Right cardiac atrium (tissue), 5 donors: ENCODE results near the gene INPP5B. TPM values are rescaled to one million over a fixed set of nuclear protein-coding genes. Genes with fewer than 3 reads are reported as not detected.
"Not testable (repeated sequence)": the region's sequence is repeated elsewhere in the genome, so short reads cannot be mapped to it uniquely, and the experiment has no call there.

Source experiments
- ATAC-seq, 2 donors: fragments of 200-7000 bp; cut with Tn5 transposase; one replicate each; pipeline versions ENCODE4 v1.8.0 to v1.9.1; 2020; ENCODE audit warnings: moderate library complexity in 2 of 2, mild to moderate bottlenecking in 1 of 2
- DNase-seq, 3 donors: peaks; one replicate each; pipeline ENCODE4 v3.0.0-alpha.2; 2020
- H3K27ac ChIP-seq: one replicate; pipeline ENCODE4 v1.5.1; 2013; ENCODE audit warnings: mild to moderate bottlenecking, low read length, control low read depth, moderate library complexity
- H3K27me3 ChIP-seq: one replicate; pipeline ENCODE4 v1.6.1; 2013; ENCODE audit not compliant: control insufficient read depth, insufficient read depth
- H3K4me1 ChIP-seq: one replicate; pipeline ENCODE4 v1.6.1; 2013; ENCODE audit warnings: low read length; ENCODE audit not compliant: control insufficient read depth, insufficient read depth
- H3K4me3 ChIP-seq: one replicate; pipeline ENCODE4 v1.5.1; 2013; ENCODE audit warnings: low read length, control low read depth
- H3K9me3 ChIP-seq: one replicate; pipeline ENCODE4 v1.6.1; 2013; ENCODE audit warnings: low read length; ENCODE audit not compliant: control insufficient read depth
- WGBS: extraction: QIAGEN DNeasy Blood & Tissue Kit; methylation state at CpG from one replicate; pipeline ENCODE4 v1.1.7; 2013; 5-methylcytosine and 5-hydroxymethylcytosine counted together
- intact Hi-C, 4 donors: fragments of 100-400 bp; cut with DNase I; formaldehyde crosslinking; loops; one replicate each; pipeline versions ENCODE4 v1.11.0 to v1.14.0; 2022 to 2023
- polyA plus RNA-seq: library from polyadenylated mRNA; stranded (reverse); fragments of 200-250 nt; gene quantifications from one replicate; pipeline ENCODE4 v1.2.3, GENCODE V29; 2013
- total RNA-seq, 4 donors: library from RNA; stranded (reverse); fragmentation: NEBNext Ultra II Directional; extraction: Animal tissue kit (Norgen Biotek cat#: 25700); gene quantifications; one replicate each; pipeline ENCODE4 v1.2.1, GENCODE V29; 2021
- donor health status: healthy with polysubstance abuse.
- donor health status: DM: no; HTN: yes; CAD: no.
- donor health status: DM: no; HTN: no; CAD: no.
- donor health status: DM: no; HTN: yes; CAD: no; lungs with severe emphysema.
- donor health status: DM: yes; HTN: yes; CAD: no.

The INPP5B gene
- total and polyA plus RNA-seq, 5 donors: 11.7 to 22.4 (median 16.8) TPM

DNA sequence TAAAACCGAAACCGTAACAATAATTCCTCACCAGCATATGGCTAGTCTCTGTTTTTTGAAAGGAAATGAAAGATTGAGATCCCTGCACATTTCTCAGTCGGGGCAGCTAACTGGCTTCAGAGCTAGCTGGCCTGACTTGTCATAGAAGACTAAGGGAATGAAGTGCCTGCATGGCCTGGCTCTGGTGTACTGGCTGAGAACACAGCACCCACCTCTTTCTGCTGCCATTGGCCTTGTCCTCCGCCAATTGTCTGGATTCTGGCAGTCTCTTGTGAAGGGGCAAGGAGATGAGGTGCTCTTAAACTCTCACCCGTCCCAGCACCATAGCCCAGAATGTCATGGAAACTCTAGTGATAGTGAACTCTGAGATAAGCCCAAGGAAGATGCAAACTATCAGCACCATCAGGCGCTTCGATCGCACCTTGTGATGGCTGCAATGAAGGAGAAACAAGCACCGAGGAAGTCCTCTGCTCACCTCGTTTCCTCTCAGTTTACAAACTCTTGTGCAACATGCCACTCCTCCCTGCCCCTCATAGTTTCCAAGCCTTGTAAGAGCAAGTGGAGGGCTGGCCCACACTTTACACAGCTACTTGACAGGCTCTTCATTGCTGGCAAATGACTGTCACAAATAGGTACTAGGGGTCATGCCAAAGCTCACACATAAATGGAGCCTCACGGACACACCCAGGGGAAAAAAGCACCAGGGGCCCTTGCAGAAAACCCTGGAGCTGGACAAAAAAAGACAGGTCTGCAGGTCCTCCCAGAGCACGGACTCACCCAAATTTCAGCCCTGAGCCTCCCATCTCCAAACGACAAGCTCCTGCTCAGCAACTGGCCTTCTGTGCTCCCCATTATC lies 16.4 kb downstream of the INPP5B start:
- peaks cover 3% of the 10 kb centered on the region for H3K4me1 ChIP-seq
- H3K27ac ChIP-seq: peak overlapping the region; percentile 89
- no peaks in the 10 kb centered on the region for H3K9me3 ChIP-seq
- ATAC-seq: peak; percentile 68 to 76
- 63% methylated on average over 13 of the region's 13 CpGs for WGBS
- intact Hi-C loops: no loop called here
- peak overlapping the region; percentile 91 for H3K4me3 ChIP-seq
- peak in 1 of 3 donors; percentile 32 for DNase-seq
- H3K27me3 ChIP-seq: no peaks in the 10 kb centered on the region

DNA sequence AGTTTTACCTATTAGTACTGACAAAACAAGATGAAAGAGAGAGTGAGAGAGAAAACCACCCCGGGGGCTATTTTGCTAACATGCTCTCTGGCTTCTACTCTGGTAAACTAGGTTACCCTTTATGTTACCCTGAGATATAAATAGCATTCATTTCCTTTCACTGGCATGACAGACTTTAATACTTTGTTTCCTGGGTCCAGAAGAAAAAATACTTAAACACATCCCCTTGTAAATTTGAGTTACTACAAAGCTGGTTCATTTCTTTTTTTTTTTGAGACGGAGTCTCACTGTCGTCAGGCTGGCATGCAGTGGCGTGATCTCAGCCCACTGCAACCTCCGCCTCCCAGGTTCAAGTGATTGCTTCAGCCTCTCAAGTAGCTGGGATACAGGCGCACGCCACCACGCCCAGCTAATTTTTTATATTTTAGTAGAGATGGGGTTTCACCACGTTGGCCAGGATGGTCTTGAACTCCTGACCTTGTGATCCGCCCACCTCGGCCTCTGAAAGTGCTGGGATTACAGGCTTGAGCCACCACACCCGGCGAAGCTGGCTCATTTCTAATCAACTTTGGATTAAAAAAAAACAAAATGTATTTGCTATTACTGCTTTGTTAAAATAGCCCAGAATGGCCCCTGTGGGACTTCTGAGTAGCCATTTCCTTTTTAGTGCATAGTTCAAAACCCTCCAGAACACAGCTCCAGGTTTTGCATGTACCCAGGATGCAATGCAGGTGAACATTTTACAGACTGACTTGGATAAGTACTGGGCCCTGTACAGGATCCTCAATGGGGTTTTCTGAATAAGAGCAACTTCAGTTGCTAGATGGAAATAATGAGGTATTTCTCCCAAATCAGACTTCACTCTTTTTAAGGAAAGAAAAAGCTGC lies 20.6 kb downstream of the INPP5B start:
- ATAC-seq (no peak), DNase-seq (peak in 1 of 3 donors; percentile 50)
- no peaks in the 10 kb centered on the region for H3K27me3 ChIP-seq
- WGBS: 63% methylated on average over 13 of the region's 13 CpGs
- intact Hi-C loops: no loop called here
- peaks cover 3% of the 10 kb centered on the region for H3K4me1 ChIP-seq
- no peak overlapping the region for H3K4me3 ChIP-seq
- peak overlapping the region; percentile 57 for H3K27ac ChIP-seq
- H3K9me3 ChIP-seq: no peaks in the 10 kb centered on the region

DNA sequence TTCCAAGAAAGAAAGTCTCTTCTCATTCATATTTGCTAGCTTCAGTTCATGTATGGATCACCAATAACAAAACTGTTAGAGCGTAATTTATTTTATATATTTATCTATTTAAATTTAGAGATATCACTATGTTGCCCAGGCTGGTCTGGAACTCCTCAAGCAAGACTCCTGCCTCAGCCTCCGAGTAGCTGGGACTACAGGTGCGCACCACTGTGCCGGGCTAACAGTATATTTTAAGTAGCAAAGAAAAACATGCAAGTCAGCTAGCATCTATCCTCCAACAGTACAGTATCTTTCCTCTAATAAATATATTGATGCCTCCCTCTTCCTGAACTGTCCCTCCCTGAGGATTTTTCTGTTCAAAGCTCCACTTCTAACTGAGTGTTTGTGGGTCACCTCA lies 21.5 kb downstream of the INPP5B start:
- H3K27me3 ChIP-seq: no peaks in the 10 kb centered on the region
- peaks cover 2% of the 10 kb centered on the region for H3K4me1 ChIP-seq
- ATAC-seq (no peak), DNase-seq (no peak)
- H3K27ac ChIP-seq: no peak overlapping the region
- WGBS: 80% methylated on average over 4 of the region's 4 CpGs
- intact Hi-C loops: no loop called here
- H3K4me3 ChIP-seq: no peak overlapping the region
- no peaks in the 10 kb centered on the region for H3K9me3 ChIP-seq

DNA sequence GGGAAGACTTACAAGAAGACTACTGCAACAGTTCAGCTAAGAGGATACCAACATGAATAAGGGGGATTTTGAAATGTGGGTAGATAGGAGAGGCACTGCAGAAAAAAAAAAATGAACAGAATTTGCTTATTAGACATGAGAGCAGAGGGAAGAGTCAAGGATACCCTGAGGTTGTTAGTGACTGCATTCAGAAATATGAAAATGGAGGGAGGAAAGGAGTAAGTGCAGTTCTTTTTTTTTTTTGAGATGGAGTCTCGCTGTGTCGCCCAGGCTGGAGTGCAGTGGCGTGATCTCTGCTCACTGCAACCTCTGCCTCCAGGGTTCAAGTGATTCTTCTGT lies 23.3 kb downstream of the INPP5B start:
- Histone ChIP-seq H3K27me3 (no peaks in the 10 kb centered on the region), H3K9me3 (no peaks in the 10 kb centered on the region), H3K27ac (no peak overlapping the region), H3K4me1 (peaks cover 4% of the 10 kb centered on the region), H3K4me3 (no peak overlapping the region)
- WGBS: 99% methylated on average over 3 of the region's 3 CpGs
- no peak for DNase-seq
- ATAC-seq: no peak
- intact Hi-C loops: no loop called here

DNA sequence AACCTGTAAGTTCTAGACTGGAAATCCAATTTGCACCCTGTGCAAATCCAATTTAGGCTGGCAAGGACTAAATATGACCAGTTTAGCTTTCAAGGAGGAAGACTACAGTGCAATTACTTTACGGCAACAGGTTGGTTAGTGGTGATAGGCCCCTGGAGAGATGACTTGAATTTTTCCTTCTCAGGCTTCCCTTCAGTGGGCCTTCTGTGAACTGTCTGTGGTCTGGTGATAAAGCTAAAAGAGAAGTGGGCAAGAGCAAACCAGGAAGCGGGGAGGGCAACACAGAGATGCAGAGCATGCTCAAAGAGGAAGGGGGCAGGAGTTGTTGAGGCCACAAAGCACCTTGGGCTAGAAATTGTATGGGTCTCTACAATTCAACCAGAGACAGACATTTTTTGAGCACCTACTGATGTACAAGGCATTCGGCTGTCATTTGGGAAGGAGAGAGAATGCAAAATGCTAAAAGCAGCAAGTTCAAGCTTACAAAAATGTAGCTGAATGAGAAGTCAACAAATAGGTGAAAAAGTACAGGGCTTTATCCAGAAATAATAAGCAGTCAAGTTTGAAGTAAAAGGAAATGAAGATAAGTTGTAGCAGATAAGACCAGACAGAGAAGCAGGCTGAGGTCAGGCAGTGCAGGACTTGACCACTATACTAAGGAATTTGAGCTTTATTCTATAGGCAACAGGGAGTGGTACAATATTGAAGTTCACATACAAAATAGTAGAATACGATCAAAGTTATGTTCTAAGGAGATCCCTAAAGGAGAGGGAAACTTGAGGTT lies 23.9 kb downstream of the INPP5B start:
- peaks cover 4% of the 10 kb centered on the region for H3K4me1 ChIP-seq
- H3K9me3 ChIP-seq: no peaks in the 10 kb centered on the region
- WGBS: 58% methylated on average over 4 of the region's 4 CpGs
- H3K27me3 ChIP-seq: no peaks in the 10 kb centered on the region
- intact Hi-C loops: no loop called here
- DNase-seq: no peak
- H3K4me3 ChIP-seq: no peak overlapping the region
- H3K27ac ChIP-seq: no peak overlapping the region
- ATAC-seq: peak in 1 of 2 donors; percentile 36

- intact Hi-C loops: no loop called here
- DNase-seq: no peak
- Histone ChIP-seq H3K4me1 (peaks cover 10% of the 10 kb centered on the region), H3K4me3 (no peak overlapping the region), H3K27me3 (no peaks in the 10 kb centered on the region), H3K9me3 (no peaks in the 10 kb centered on the region), H3K27ac (no peak overlapping the region)
- WGBS: 74% methylated on average over 1 of the region's 1 CpG
- ATAC-seq: no peak
Measured at GRCh38 chr1:37919277-37919676, 27.6 kb downstream of the INPP5B start.

- no peak for DNase-seq
- peak in 1 of 2 donors; percentile 29 for ATAC-seq
- 57% methylated on average over 2 of the region's 2 CpGs for WGBS
- Histone ChIP-seq H3K27ac (no peak overlapping the region), H3K9me3 (no peaks in the 10 kb centered on the region), H3K4me3 (no peak overlapping the region), H3K27me3 (no peaks in the 10 kb centered on the region), H3K4me1 (peaks cover 11% of the 10 kb centered on the region)
- intact Hi-C loops: no loop called here
Measured at GRCh38 chr1:37915476-37916093, 31.3 kb downstream of the INPP5B start.

- intact Hi-C loops: no loop called here
- Histone ChIP-seq H3K27ac (peak overlapping the region; percentile 44), H3K4me1 (peaks cover 11% of the 10 kb centered on the region), H3K4me3 (peak overlapping the region; percentile 21), H3K27me3 (no peaks in the 10 kb centered on the region), H3K9me3 (no peaks in the 10 kb centered on the region)
- DNase-seq: no peak
- peak in 1 of 2 donors; percentile 43 for ATAC-seq
- WGBS: 65% methylated on average over 4 of the region's 4 CpGs
Measured at GRCh38 chr1:37914719-37915475, 32.0 kb downstream of the INPP5B start.

GRCh38 chr1:37911478-37911877 lies 35.4 kb downstream of the INPP5B start:
- H3K9me3 ChIP-seq, H3K27ac ChIP-seq, H3K4me1 ChIP-seq, H3K27me3 ChIP-seq, ATAC-seq, H3K4me3 ChIP-seq, intact Hi-C loops, DNase-seq: not testable (repeated sequence)
- WGBS: 96% methylated on average over 3 of the region's 3 CpGs

- H3K4me1 ChIP-seq, H3K27ac ChIP-seq, intact Hi-C loops, DNase-seq, ATAC-seq, H3K4me3 ChIP-seq, H3K9me3 ChIP-seq, H3K27me3 ChIP-seq: not testable (repeated sequence)
- 80% methylated on average over 8 of the region's 8 CpGs for WGBS
Measured at GRCh38 chr1:37910886-37911285, 36.0 kb downstream of the INPP5B start.
